Endothelial cell of umbilical vein (primary cell): ENCODE data around the gene DUSP3. TPM values are rescaled to one million over a fixed set of nuclear protein-coding genes. Genes with fewer than 3 reads are reported as not detected.

Source experiments
- BruUV-seq: library from RNA; stranded (reverse); fragments of 400-500 nt; replicated peaks from 2 replicates; lab custom pipeline; 2021; lab: Mats Ljungman, UMichigan
- CTCF ChIA-PET: fragments of 300-600, 350-600 bp; sonication (Branson Sonifier 250); formaldehyde crosslinking; loops from one replicate; lab custom pipeline; 2021; ENCODE audit warnings: antibody characterized with exemption, inconsistent platforms; lab: Charles Lee
- POLR2A ChIA-PET: fragments of 300-600, 350-600 bp; sonication (Branson Sonifier 250); formaldehyde crosslinking; loops from one replicate; lab custom pipeline; 2021; ENCODE audit warnings: antibody characterized with exemption, inconsistent platforms; lab: Charles Lee
- DNase-seq: peaks from one replicate; pipeline ENCODE4 v3.0.0-alpha.2; 2011; ENCODE audit warnings: low read depth, low spot score
- FAIRE-seq: peaks from 2 replicates; lab custom pipeline; 2011; peaks lifted over from hg19 to GRCh38; lab: Jason Lieb, UNC
- H2AFZ ChIP-seq: 2 replicates; pipeline ENCODE4 v1.6.0; 2012; ENCODE audit warnings: low read depth, low read length, control low read depth, inconsistent platforms
- H3K27ac ChIP-seq: 2 replicates; pipeline ENCODE4 v1.5.1; 2011; ENCODE audit warnings: low read depth, mild to moderate bottlenecking, control low read depth, low read length, moderate library complexity; ENCODE audit not compliant: insufficient read depth
- H3K27me3 ChIP-seq, 2 experiments: 2 replicates each; pipeline versions ENCODE4 v1.6.0 to v1.6.1; 2011; ENCODE audit warnings: low read length in 2 of 2, mixed read lengths in 1 of 2; ENCODE audit not compliant: control insufficient read depth in 2 of 2, insufficient read depth in 2 of 2
- H3K36me3 ChIP-seq, 2 experiments: 2 replicates in 1 of 2; 3 replicates in 1 of 2; pipeline ENCODE4 v1.5.1; 2011; ENCODE audit warnings: low read length in 2 of 2, mild to moderate bottlenecking in 1 of 2, moderate library complexity in 1 of 2; ENCODE audit not compliant: control insufficient read depth in 2 of 2, insufficient read depth in 2 of 2; ENCODE audit errors: extremely low read depth in 1 of 2
- H3K4me1 ChIP-seq: 3 replicates; pipeline ENCODE4 v1.5.1; 2011; ENCODE audit warnings: mild to moderate bottlenecking, low read length; ENCODE audit not compliant: control insufficient read depth, insufficient read depth; ENCODE audit errors: extremely low read depth
- H3K4me2 ChIP-seq: 2 replicates; pipeline ENCODE4 v1.6.1; 2011; ENCODE audit warnings: low read length, control low read depth, mixed read lengths; ENCODE audit not compliant: insufficient read depth
- H3K4me3 ChIP-seq, 3 experiments: fragments of 200-600 bp in 1 of 3; sonication (generic), shearing (Covaris generic) in 1 of 3; replicated peaks in 1 of 3; 2 replicates each; pipeline ENCODE4 v1.5.1; 2011 to 2016; ENCODE audit warnings: control low read depth in 3 of 3, low read length in 3 of 3, mild to moderate bottlenecking in 2 of 3, inconsistent platforms in 1 of 3, low read depth in 1 of 3, moderate library complexity in 1 of 3; ENCODE audit not compliant: insufficient read depth in 1 of 3
- H3K79me2 ChIP-seq: 2 replicates; pipeline ENCODE4 v1.6.0; 2012; ENCODE audit warnings: low read length, inconsistent platforms; ENCODE audit not compliant: control insufficient read depth, insufficient read depth
- H3K9ac ChIP-seq: replicated peaks from 2 replicates; pipeline ENCODE3; 2011; ENCODE audit warnings: low read length, control low read depth; ENCODE audit not compliant: insufficient read depth; ENCODE audit errors: extremely low read depth
- H3K9me1 ChIP-seq: replicated peaks from 3 replicates; pipeline ENCODE4 v1.6.0; 2011; ENCODE audit warnings: mild to moderate bottlenecking, low read length; ENCODE audit not compliant: control insufficient read depth, insufficient read depth; ENCODE audit errors: extremely low read depth
- H3K9me3 ChIP-seq: replicated peaks from 2 replicates; pipeline ENCODE4 v1.5.1; 2012; ENCODE audit warnings: low read length, inconsistent platforms; ENCODE audit not compliant: control insufficient read depth, insufficient read depth
- H4K20me1 ChIP-seq: replicated peaks from 2 replicates; pipeline ENCODE3; 2011; ENCODE audit warnings: mild to moderate bottlenecking, low read length; ENCODE audit not compliant: control insufficient read depth, insufficient read depth; ENCODE audit errors: extremely low read depth
- EZH2 ChIP-seq: IDR thresholded peaks from 2 replicates; pipeline ENCODE4 v1.6.1; 2012; ENCODE audit warnings: borderline replicate concordance, low read depth, mild to moderate bottlenecking, moderate library complexity, low read length, inconsistent platforms; ENCODE audit not compliant: severe bottlenecking
- FOS ChIP-seq: IDR thresholded peaks from 2 replicates; pipeline ENCODE4 v1.6.1; 2011; ENCODE audit warnings: mild to moderate bottlenecking, low read length, moderate library complexity, borderline replicate concordance; ENCODE audit not compliant: insufficient read depth
- GATA2 ChIP-seq: IDR thresholded peaks from 2 replicates; pipeline ENCODE4 v1.7.0; 2011; ENCODE audit warnings: low read depth, mild to moderate bottlenecking, moderate library complexity, mixed read lengths, low read length; ENCODE audit not compliant: insufficient read length, insufficient read depth
- JUN ChIP-seq: IDR thresholded peaks from 2 replicates; pipeline ENCODE4 v1.6.1; 2011; ENCODE audit warnings: borderline replicate concordance, low read depth; ENCODE audit not compliant: insufficient read length, insufficient read depth
- POLR2A ChIP-seq: IDR thresholded peaks from 2 replicates; pipeline ENCODE4 v1.6.1; 2012; ENCODE audit warnings: low read depth, mild to moderate bottlenecking, control low read depth, low read length
- POLR2AphosphoS5 ChIP-seq: IDR thresholded peaks from 2 replicates; pipeline ENCODE4 v1.6.1; 2012; ENCODE audit warnings: low read depth, mild to moderate bottlenecking, control low read depth, low read length, moderate library complexity; ENCODE audit not compliant: insufficient read depth
- dilution Hi-C: fragments of 300-500 bp; cut with MboI; formaldehyde crosslinking; loops from one replicate; pipeline ENCODE4 v1.15.0; 2019; ENCODE audit warnings: low sequenced_read_pairs; ENCODE audit not compliant: extremely low pct_ligation_motif_present
- intact Hi-C: fragments of 100-400 bp; cut with micrococcal nuclease; formaldehyde crosslinking; loops from one replicate; pipeline ENCODE4 v1.10.0; 2022
- polyA plus RNA-seq, 4 experiments: library from polyadenylated mRNA; depleted of rRNA in 3 of 4; stranded (reverse) in 3 of 4; unstranded in 1 of 4; fragments of >200 nt; gene quantifications; 2 replicates each; pipeline versions ENCODE4 v1.2.1 to v1.2.3, GENCODE V29; 2011 to 2012; ENCODE audit warnings: missing spikeins in 1 of 4
- total RNA-seq: library from RNA; stranded (reverse); gene quantifications from 2 replicates; pipeline ENCODE4 v1.2.3, GENCODE V29; 2021
- TF ChIP-seq, protein P1 (sequence below): IDR thresholded peaks from 2 replicates; pipeline ENCODE4 v1.6.1; 2011; ENCODE audit not compliant: insufficient read depth, insufficient read length
- TF ChIP-seq, protein P2 (sequence below), 2 donors: IDR thresholded peaks; 1 replicate in 1 of 2; 2 replicates in 1 of 2; pipeline ENCODE4 v1.5.1; 2011; ENCODE audit warnings: low read length in 2 of 2, mild to moderate bottlenecking in 2 of 2, moderate library complexity in 2 of 2, control low read depth in 1 of 2, inconsistent platforms in 1 of 2, low read depth in 1 of 2; ENCODE audit not compliant: insufficient read depth in 1 of 2; ENCODE audit errors: extremely low read depth in 1 of 2

The DUSP3 gene
- total and polyA plus RNA-seq, 2 donors (not counting 3 experiments of a cell fraction or from before 2014, with no cell fraction given): 46.8 to 57.7 TPM

DNA sequence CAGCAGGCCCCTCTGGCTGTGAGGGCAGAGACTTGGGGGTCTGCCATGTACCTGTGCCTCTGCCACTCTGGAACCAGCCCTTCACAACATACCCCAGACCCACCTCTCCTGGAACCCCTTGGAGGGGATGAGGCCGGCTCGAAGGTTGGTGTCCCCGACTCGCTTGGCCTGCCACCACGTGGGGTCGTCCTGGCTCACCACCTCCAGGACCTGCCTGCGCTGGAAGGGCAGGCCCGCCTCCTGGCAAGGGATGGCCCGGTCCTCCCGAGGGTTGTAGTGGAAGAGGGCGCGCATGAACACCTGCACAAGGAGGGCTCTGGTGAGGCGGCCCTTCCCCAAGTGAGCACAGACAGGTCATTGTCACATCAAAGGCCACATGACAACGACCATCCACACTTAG lies 42.0 kb upstream of the DUSP3 start:
- Histone ChIP-seq H3K36me3 (peaks cover 2 to 3% of the 10 kb centered on the region in 2 experiments), H3K27ac (no peak overlapping the region), H3K9me1 (no peaks in the 10 kb centered on the region), H3K79me2 (no peaks in the 10 kb centered on the region), H3K4me1 (no peaks in the 10 kb centered on the region), H3K4me2 (no peak overlapping the region), H4K20me1 (no peaks in the 10 kb centered on the region), H3K9me3 (no peaks in the 10 kb centered on the region), H3K27me3 (no peaks in the 10 kb centered on the region), H3K9ac (no peak overlapping the region), H3K4me3 (no peak overlapping the region), H2AFZ (no peak overlapping the region)
- FAIRE-seq: no peak
- intact Hi-C loops (no loop called here), dilution Hi-C loops (no loop called here)
- no peak for DNase-seq
- no peak for TF ChIP-seq EZH2
- TF ChIP-seq, protein P1, sequence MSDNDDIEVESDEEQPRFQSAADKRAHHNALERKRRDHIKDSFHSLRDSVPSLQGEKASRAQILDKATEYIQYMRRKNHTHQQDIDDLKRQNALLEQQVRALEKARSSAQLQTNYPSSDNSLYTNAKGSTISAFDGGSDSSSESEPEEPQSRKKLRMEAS: no peak
- no peak for TF ChIP-seq GATA2
- TF ChIP-seq POLR2A: no peak
- TF ChIP-seq, protein P2, sequence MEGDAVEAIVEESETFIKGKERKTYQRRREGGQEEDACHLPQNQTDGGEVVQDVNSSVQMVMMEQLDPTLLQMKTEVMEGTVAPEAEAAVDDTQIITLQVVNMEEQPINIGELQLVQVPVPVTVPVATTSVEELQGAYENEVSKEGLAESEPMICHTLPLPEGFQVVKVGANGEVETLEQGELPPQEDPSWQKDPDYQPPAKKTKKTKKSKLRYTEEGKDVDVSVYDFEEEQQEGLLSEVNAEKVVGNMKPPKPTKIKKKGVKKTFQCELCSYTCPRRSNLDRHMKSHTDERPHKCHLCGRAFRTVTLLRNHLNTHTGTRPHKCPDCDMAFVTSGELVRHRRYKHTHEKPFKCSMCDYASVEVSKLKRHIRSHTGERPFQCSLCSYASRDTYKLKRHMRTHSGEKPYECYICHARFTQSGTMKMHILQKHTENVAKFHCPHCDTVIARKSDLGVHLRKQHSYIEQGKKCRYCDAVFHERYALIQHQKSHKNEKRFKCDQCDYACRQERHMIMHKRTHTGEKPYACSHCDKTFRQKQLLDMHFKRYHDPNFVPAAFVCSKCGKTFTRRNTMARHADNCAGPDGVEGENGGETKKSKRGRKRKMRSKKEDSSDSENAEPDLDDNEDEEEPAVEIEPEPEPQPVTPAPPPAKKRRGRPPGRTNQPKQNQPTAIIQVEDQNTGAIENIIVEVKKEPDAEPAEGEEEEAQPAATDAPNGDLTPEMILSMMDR (IDR thresholded peaks at IDR 0.05; ENCODE audit: extremely low read depth in 1 of 2, insufficient read depth in 1 of 2, low read depth in 1 of 2, low read length in 2 of 2): no peak
- no peak for TF ChIP-seq JUN
- TF ChIP-seq POLR2AphosphoS5: no peak
- TF ChIP-seq FOS: no peak
- BruUV-seq: no TSS peak
- CTCF ChIA-PET: no interaction called here
- POLR2A ChIA-PET: no interaction called here
